HepG2 (cell line): Measurements from ENCODE around the gene POLR2B.

Experiments used
- BCLAF1 ChIP-seq: fragments of 450-650 bp; IDR thresholded peaks from 2 replicates; pipeline ENCODE4 v1.6.1; 2017; ENCODE audit warnings: mild to moderate bottlenecking
- BORCS8-MEF2B ChIP-seq: sonication (generic); formaldehyde crosslinking; IDR thresholded peaks from 2 replicates; pipeline ENCODE4 v1.8.0; 2022; ENCODE audit warnings: mild to moderate bottlenecking, missing genetic modification reagents
- ELF4 ChIP-seq: sonication (generic); formaldehyde crosslinking; IDR thresholded peaks from 2 replicates; pipeline ENCODE4 v1.5.0; 2020; ENCODE audit warnings: missing genetic modification reagents, mild to moderate bottlenecking, moderate library complexity, borderline replicate concordance
- HDAC1 ChIP-seq: sonication (generic); formaldehyde crosslinking; IDR thresholded peaks from 2 replicates; pipeline ENCODE4 v1.5.1; 2020; ENCODE audit warnings: mild to moderate bottlenecking, missing genetic modification reagents
- PHF21A ChIP-seq: sonication (generic); formaldehyde crosslinking; IDR thresholded peaks from 2 replicates; pipeline ENCODE4 v1.5.0; 2020; ENCODE audit warnings: mild to moderate bottlenecking, missing genetic modification reagents
- TAF1 ChIP-seq: sonication (generic); formaldehyde crosslinking; IDR thresholded peaks from 2 replicates; pipeline ENCODE4 v1.4.0; 2020; ENCODE audit warnings: missing genetic modification reagents
- ZNF282 ChIP-seq: fragments of 450-650 bp; IDR thresholded peaks from 2 replicates; pipeline ENCODE4 v1.6.1; 2018; ENCODE audit not compliant: partially characterized antibody
- TF ChIP-seq, protein P1 (sequence below): IDR thresholded peaks from 2 replicates; pipeline ENCODE4 v1.6.1; 2012; ENCODE audit warnings: inconsistent platforms

GRCh38 chr4:57061395-57061794 is 82.7 kb downstream of the POLR2B start:
- TF ChIP-seq HDAC1 (CRISPR knock-in tag) (no peak), ELF4 (CRISPR knock-in tag) (no peak), BCLAF1 (no peak), ZNF282 (no peak), BORCS8-MEF2B (CRISPR knock-in tag) (no peak), PHF21A (CRISPR knock-in tag) (no peak), TAF1 (CRISPR knock-in tag) (no peak)
- TF ChIP-seq, protein P1, sequence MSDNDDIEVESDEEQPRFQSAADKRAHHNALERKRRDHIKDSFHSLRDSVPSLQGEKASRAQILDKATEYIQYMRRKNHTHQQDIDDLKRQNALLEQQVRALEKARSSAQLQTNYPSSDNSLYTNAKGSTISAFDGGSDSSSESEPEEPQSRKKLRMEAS, result no peak
